Hepatocyte (in vitro differentiated cells): ENCODE data around the gene UBE2I.

Experiments used
- EZH2 ChIP-seq: fragments of 200-600 bp; sonication (generic); IDR thresholded peaks from 2 replicates; pipeline ENCODE4 v1.6.1; 2016; ENCODE audit warnings: antibody characterized with exemption, mild to moderate bottlenecking, borderline replicate concordance
- TF ChIP-seq, protein P1 (sequence below): fragments of 200-600 bp; sonication (generic); IDR thresholded peaks from 2 replicates; pipeline ENCODE4 v1.5.1; 2016; ENCODE audit warnings: antibody characterized with exemption, mild to moderate bottlenecking; ENCODE audit not compliant: poor library complexity

DNA sequence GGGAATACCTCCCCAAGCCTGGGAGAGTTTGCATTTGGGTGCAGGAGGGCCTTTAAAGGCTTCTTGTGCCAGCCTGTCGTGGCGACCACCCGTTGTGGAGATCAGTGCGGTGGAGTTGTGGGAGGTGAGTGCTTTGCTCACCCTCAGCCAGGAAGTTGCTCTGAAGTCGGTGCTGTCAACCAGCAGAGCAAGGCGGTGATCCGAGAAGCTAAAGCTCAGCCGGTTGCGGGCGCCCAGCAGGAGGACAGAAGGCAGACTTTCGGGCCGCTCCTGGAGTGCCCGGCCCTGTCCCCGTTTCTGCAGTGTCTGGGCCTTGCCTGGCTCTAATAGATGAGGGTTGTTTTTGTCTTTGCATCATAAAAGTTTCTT, 1.4 kb downstream of the UBE2I start:
- TF ChIP-seq EZH2, result no peak
- TF ChIP-seq, protein P1, sequence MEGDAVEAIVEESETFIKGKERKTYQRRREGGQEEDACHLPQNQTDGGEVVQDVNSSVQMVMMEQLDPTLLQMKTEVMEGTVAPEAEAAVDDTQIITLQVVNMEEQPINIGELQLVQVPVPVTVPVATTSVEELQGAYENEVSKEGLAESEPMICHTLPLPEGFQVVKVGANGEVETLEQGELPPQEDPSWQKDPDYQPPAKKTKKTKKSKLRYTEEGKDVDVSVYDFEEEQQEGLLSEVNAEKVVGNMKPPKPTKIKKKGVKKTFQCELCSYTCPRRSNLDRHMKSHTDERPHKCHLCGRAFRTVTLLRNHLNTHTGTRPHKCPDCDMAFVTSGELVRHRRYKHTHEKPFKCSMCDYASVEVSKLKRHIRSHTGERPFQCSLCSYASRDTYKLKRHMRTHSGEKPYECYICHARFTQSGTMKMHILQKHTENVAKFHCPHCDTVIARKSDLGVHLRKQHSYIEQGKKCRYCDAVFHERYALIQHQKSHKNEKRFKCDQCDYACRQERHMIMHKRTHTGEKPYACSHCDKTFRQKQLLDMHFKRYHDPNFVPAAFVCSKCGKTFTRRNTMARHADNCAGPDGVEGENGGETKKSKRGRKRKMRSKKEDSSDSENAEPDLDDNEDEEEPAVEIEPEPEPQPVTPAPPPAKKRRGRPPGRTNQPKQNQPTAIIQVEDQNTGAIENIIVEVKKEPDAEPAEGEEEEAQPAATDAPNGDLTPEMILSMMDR, result no peak
